ENCODE results near the gene ZNF460.
"Not testable (repeated sequence)": the region's sequence is repeated elsewhere in the genome, so short reads cannot be mapped to it uniquely, and the experiment has no call there.

The ZNF460 gene

GRCh38 chr19:57276430-57276829, 3.9 kb upstream of the ZNF460 start:
- CTCF ChIA-PET, result interaction anchor here (1.0 to 1.1 kb wide), 2 partner anchors 8 to 16 kb away, joined by 3 read pairs; no protein-coding TSS in a partner anchor
- no peak for DNase-seq (ENCODE audit: extremely low spot score)
- POLR2A ChIA-PET, result no interaction called here
- TF ChIP-seq CTCF (IDR thresholded peaks at IDR 0.05; ENCODE audit: control extremely low read depth, extremely low read depth, low read depth, missing control alignments), result no peak

- CTCF ChIA-PET; DNase-seq (ENCODE audit: extremely low spot score); POLR2A ChIA-PET: not testable (repeated sequence)
Measured at GRCh38 chr19:57278481-57278880, 1.8 kb upstream of the ZNF460 start.

- peak; percentile 57 for TF ChIP-seq CTCF (IDR thresholded peaks at IDR 0.05; ENCODE audit: control extremely low read depth, extremely low read depth, low read depth, missing control alignments)
- DNase-seq (ENCODE audit: extremely low spot score), result peak; percentile 86
- ChIA-PET CTCF (no interaction called here), POLR2A (no interaction called here)
Measured at GRCh38 chr19:57279418-57280164, 694 bp upstream of the ZNF460 start.

GRCh38 chr19:57280962-57281400, 696 bp downstream of the ZNF460 start:
- POLR2A ChIA-PET, result no interaction called here
- CTCF ChIA-PET, result no interaction called here
- no peak for TF ChIP-seq CTCF (IDR thresholded peaks at IDR 0.05; ENCODE audit: control extremely low read depth, extremely low read depth, low read depth, missing control alignments)
- peak; percentile 17 for DNase-seq (ENCODE audit: extremely low spot score)

- ChIA-PET CTCF (no interaction called here), POLR2A (no interaction called here)
- no peak for TF ChIP-seq CTCF (IDR thresholded peaks at IDR 0.05; ENCODE audit: control extremely low read depth, extremely low read depth, low read depth, missing control alignments)
- DNase-seq (ENCODE audit: extremely low spot score), result peak; percentile 30
Measured at GRCh38 chr19:57282011-57282643, 1.8 kb downstream of the ZNF460 start.

- no peak for TF ChIP-seq CTCF (IDR thresholded peaks at IDR 0.05; ENCODE audit: control extremely low read depth, extremely low read depth, low read depth, missing control alignments)
- ChIA-PET CTCF (interaction anchor here (1.4 to 1.6 kb wide), 2 partner anchors 14 to 62 kb away, joined by 3 to 6 read pairs; no protein-coding TSS in a partner anchor), POLR2A (no interaction called here)
- DNase-seq (ENCODE audit: extremely low spot score), result no peak
Measured at GRCh38 chr19:57288373-57288772, 8.1 kb downstream of the ZNF460 start.

- DNase-seq (ENCODE audit: extremely low spot score), result no peak
- no peak for TF ChIP-seq CTCF (IDR thresholded peaks at IDR 0.05; ENCODE audit: control extremely low read depth, extremely low read depth, low read depth, missing control alignments)
- ChIA-PET CTCF (no interaction called here), POLR2A (no interaction called here)
Measured at GRCh38 chr19:57290970-57291369, 10.7 kb downstream of the ZNF460 start.

All from GM10248 (cell line).